Skin of body (tissue), 2 donors: Measurements from ENCODE around the gene SYT14. TPM values are rescaled to one million over a fixed set of nuclear protein-coding genes. Genes with fewer than 3 reads are reported as not detected.

Experiments
- DNase-seq: peaks from one replicate; lab custom pipeline; 2025; lab: John Stamatoyannopoulos, UW
- total RNA-seq: library from RNA; depleted of rRNA; stranded (reverse); fragments of >200 nt; gene quantifications from one replicate; pipeline ENCODE4 v1.2.3, GENCODE V29; 2014

SYT14 gene
- total RNA-seq, 1 donor from 2014 or later, result 1.2 TPM

- DNase-seq, result no peak
Observed at GRCh38 chr1:210200124-210200736, 262.2 kb downstream of the SYT14 start.

- no peak for DNase-seq
Observed at GRCh38 chr1:210201681-210202080, 263.7 kb downstream of the SYT14 start.

DNA sequence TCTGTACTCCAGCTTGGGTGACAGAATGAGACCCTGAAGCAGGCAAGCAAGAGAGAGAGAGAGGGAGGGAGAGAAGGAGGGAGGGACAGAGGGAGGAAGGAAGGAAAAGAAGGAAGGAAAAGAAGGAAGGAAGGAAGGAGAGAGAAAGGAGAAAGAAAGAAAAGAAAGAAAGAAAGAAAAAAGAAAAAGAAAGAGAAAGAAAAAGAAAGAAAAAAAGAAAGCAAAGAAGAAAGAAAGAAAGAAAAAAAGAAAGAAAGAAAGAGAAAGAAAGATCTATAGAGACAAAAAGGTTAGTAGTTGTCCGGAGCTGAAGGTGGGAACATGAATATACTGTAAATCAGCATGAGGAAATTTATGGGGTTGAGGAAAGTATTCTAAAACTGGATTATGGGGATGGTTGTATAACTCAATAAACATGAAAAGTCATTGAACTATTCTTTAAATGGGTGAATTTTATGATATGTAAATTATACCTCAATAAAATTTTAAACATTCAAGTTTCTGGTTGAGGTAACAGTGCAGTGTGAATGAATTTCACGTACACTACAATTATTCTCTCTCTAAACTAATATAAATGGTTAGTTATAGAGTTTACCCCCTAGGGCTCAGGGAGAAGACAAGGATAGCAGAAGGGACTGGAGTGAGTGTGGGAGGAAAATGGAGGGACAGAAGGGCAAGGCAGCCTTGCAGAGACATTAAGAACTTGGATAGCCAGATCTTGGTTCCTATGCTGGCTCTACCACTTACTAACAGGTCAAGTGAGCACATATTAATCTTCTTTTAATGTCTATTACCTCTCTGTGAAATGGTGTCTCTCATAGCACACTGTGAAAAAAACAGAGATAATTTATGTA lies 269.8 kb downstream of the SYT14 start:
- DNase-seq, result no peak

DNA sequence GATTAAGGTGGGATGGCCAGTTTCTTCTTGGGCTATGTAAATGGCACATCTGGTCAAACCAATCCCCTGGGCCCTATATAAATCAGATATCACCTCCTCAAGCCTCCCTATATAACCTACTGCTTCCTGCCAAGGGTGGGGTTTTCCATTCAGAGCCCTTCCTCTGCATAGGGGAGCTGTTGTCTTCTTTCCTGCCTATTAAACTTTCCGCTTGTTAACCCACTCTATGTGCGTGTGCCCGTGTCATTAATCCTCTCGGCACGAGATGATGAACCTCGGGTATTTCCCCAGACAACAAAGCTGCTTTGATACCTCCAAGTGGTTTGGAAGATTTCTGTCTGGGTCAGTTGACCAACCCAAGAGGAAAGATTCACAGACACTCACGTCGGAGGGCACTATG lies 275.3 kb downstream of the SYT14 start:
- DNase-seq, result no peak

- DNase-seq, result no peak
Observed at GRCh38 chr1:210214573-210215409, 276.8 kb downstream of the SYT14 start.

- no peak for DNase-seq
Observed at GRCh38 chr1:210217482-210217881, 279.5 kb downstream of the SYT14 start.

DNA sequence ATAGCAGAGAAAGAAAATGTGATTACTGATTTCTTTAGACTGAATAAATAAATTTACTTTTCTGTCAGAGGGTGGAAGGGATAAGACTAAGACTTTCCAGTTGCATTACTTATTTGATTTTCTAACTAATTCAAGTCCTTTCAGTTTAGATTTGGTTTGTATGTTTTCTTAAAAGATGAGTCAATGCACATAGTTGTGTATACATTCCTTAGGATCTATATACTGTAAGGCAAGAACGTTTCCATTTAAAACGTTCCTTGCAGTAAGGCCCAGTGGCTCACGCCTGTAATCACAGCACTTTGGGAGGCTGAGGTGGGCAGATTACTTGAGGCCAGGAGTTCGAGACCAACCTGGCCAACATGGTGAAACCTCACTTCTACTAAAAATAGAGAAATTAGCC lies 280.0 kb downstream of the SYT14 start:
- no peak for DNase-seq

Other genes with a start within 250 kb of the SYT14 start
- 1.6 TPM for gene HSD11B1, start 233.4 kb upstream of the SYT14 start, total RNA-seq
- gene TRAF3IP3, start 182.2 kb upstream of the SYT14 start, total RNA-seq, result 2.1 TPM
- gene C1orf74, start 153.7 kb upstream of the SYT14 start, total RNA-seq, result 5.9 TPM
- gene IRF6, start 132.1 kb upstream of the SYT14 start, total RNA-seq, result 77.9 TPM
- 6.8 TPM for gene UTP25, start 110.2 kb upstream of the SYT14 start, total RNA-seq